IPS DF 6.9 (cell line): Measurements from ENCODE around the gene BTBD16.

ENCODE experiments used
- DNase-seq: peaks from one replicate; pipeline ENCODE4 v3.0.0-alpha.2; 2013; ENCODE audit warnings: low read depth, low spot score
- H3K27ac ChIP-seq: one replicate; pipeline ENCODE4 v1.5.1; 2013; ENCODE audit warnings: low read length, control low read depth
- H3K27me3 ChIP-seq: 2 replicates; pipeline ENCODE4 v1.6.1; 2013; ENCODE audit warnings: mild to moderate bottlenecking, low read length; ENCODE audit not compliant: control insufficient read depth, insufficient read depth
- H3K36me3 ChIP-seq: 2 replicates; pipeline ENCODE4 v1.6.1; 2013; ENCODE audit warnings: low read length; ENCODE audit not compliant: control insufficient read depth, insufficient read depth
- H3K4me1 ChIP-seq: 2 replicates; pipeline ENCODE4 v1.6.1; 2013; ENCODE audit warnings: low read length; ENCODE audit not compliant: control insufficient read depth, insufficient read depth
- H3K4me3 ChIP-seq: 2 replicates; pipeline ENCODE4 v1.5.1; 2013; ENCODE audit warnings: mild to moderate bottlenecking, low read length
- H3K9me3 ChIP-seq: 2 replicates; pipeline ENCODE4 v1.6.1; 2013; ENCODE audit warnings: low read length, inconsistent platforms; ENCODE audit not compliant: control insufficient read depth, insufficient read depth
- WGBS: extraction: QIAGEN DNeasy Blood & Tissue Kit; methylation state at CpG from one replicate; pipeline ENCODE4 v1.1.7; 2013; ENCODE audit warnings: mixed read lengths, missing lambda C conversion rate; ENCODE audit not compliant: insufficient read length, insufficient coverage; 5-methylcytosine and 5-hydroxymethylcytosine counted together

BTBD16 gene

GRCh38 chr10:122286867-122287266 is 15.8 kb downstream of the BTBD16 start:
- no CpG with 5 or more reads among the region's 7 CpGs for WGBS
- H3K27me3 ChIP-seq, result no peaks in the 10 kb centered on the region
- no peak overlapping the region for H3K27ac ChIP-seq
- no peak overlapping the region for H3K4me3 ChIP-seq
- DNase-seq, result no peak
- H3K9me3 ChIP-seq, result no peaks in the 10 kb centered on the region
- no peaks in the 10 kb centered on the region for H3K36me3 ChIP-seq
- peaks cover 6% of the 10 kb centered on the region for H3K4me1 ChIP-seq

- WGBS, result no CpG with 5 or more reads among the region's 5 CpGs
Observed at GRCh38 chr10:122287570-122287969, 16.5 kb downstream of the BTBD16 start.

GRCh38 chr10:122288262-122288661 is 17.2 kb downstream of the BTBD16 start:
- DNase-seq, result no peak
- Histone ChIP-seq H3K4me3 (no peak overlapping the region), H3K27me3 (no peaks in the 10 kb centered on the region), H3K36me3 (no peaks in the 10 kb centered on the region), H3K4me1 (no peaks in the 10 kb centered on the region; the same call in 1 of the 2 replicates), H3K27ac (no peak overlapping the region), H3K9me3 (no peaks in the 10 kb centered on the region)
- no CpG with 5 or more reads among the region's 6 CpGs for WGBS

More at GRCh38 chr10:122287570-122287969, 16.5 kb downstream of the BTBD16 start:
- no peak for DNase-seq
- no peaks in the 10 kb centered on the region for H3K9me3 ChIP-seq
- peaks cover 5% of the 10 kb centered on the region for H3K4me1 ChIP-seq
- no peaks in the 10 kb centered on the region for H3K27me3 ChIP-seq
- no peak overlapping the region for H3K27ac ChIP-seq
- no peak overlapping the region for H3K4me3 ChIP-seq
- no peaks in the 10 kb centered on the region for H3K36me3 ChIP-seq

GRCh38 chr10:122288917-122289316 is 17.8 kb downstream of the BTBD16 start:
- no peak overlapping the region for H3K27ac ChIP-seq
- no CpG with 5 or more reads among the region's 3 CpGs for WGBS
- H3K27me3 ChIP-seq, result no peaks in the 10 kb centered on the region
- no peaks in the 10 kb centered on the region for H3K36me3 ChIP-seq
- no peak overlapping the region for H3K4me3 ChIP-seq
- DNase-seq, result no peak
- H3K9me3 ChIP-seq, result no peaks in the 10 kb centered on the region
- H3K4me1 ChIP-seq, result no peaks in the 10 kb centered on the region; the same call in 1 of the 2 replicates

- WGBS, result no CpG with 5 or more reads among the region's 7 CpGs
- H3K4me1 ChIP-seq, result peaks cover 1% of the 10 kb centered on the region
- no peaks in the 10 kb centered on the region for H3K9me3 ChIP-seq
- H3K27me3 ChIP-seq, result no peaks in the 10 kb centered on the region
- H3K36me3 ChIP-seq, result no peaks in the 10 kb centered on the region
- H3K4me3 ChIP-seq, result no peak overlapping the region
- no peak overlapping the region for H3K27ac ChIP-seq
- DNase-seq, result no peak
Observed at GRCh38 chr10:122290334-122290733, 19.2 kb downstream of the BTBD16 start.

- H3K27me3 ChIP-seq, result no peaks in the 10 kb centered on the region
- H3K36me3 ChIP-seq, result no peaks in the 10 kb centered on the region
- H3K4me1 ChIP-seq, result peaks cover 1% of the 10 kb centered on the region
- DNase-seq, result no peak
- no CpG with 5 or more reads among the region's 13 CpGs for WGBS
- no peaks in the 10 kb centered on the region for H3K9me3 ChIP-seq
- no peak overlapping the region for H3K4me3 ChIP-seq
- no peak overlapping the region for H3K27ac ChIP-seq
Observed at GRCh38 chr10:122290833-122291532, 19.9 kb downstream of the BTBD16 start.

- no CpG with 5 or more reads among the region's 5 CpGs for WGBS
- no peak overlapping the region for H3K27ac ChIP-seq
- no peaks in the 10 kb centered on the region for H3K36me3 ChIP-seq
- no peaks in the 10 kb centered on the region for H3K27me3 ChIP-seq
- no peaks in the 10 kb centered on the region for H3K9me3 ChIP-seq
- no peak overlapping the region for H3K4me3 ChIP-seq
- peaks cover 1% of the 10 kb centered on the region for H3K4me1 ChIP-seq
- no peak for DNase-seq
Observed at GRCh38 chr10:122291739-122292138, 20.6 kb downstream of the BTBD16 start.

GRCh38 chr10:122292376-122292775 is 21.3 kb downstream of the BTBD16 start:
- H3K27me3 ChIP-seq, result no peaks in the 10 kb centered on the region
- no peaks in the 10 kb centered on the region for H3K9me3 ChIP-seq
- H3K4me3 ChIP-seq, result no peak overlapping the region
- no peaks in the 10 kb centered on the region for H3K36me3 ChIP-seq
- no CpG with 5 or more reads among the region's 3 CpGs for WGBS
- DNase-seq, result no peak
- peaks cover 1% of the 10 kb centered on the region for H3K4me1 ChIP-seq
- no peak overlapping the region for H3K27ac ChIP-seq

- H3K4me3 ChIP-seq, result no peak overlapping the region
- H3K9me3 ChIP-seq, result no peaks in the 10 kb centered on the region
- DNase-seq, result no peak
- no CpG with 5 or more reads among the region's 10 CpGs for WGBS
- peaks cover 1% of the 10 kb centered on the region for H3K4me1 ChIP-seq
- H3K27me3 ChIP-seq, result no peaks in the 10 kb centered on the region
- H3K27ac ChIP-seq, result no peak overlapping the region
- no peaks in the 10 kb centered on the region for H3K36me3 ChIP-seq
Observed at GRCh38 chr10:122293156-122293960, 22.3 kb downstream of the BTBD16 start.

GRCh38 chr10:122293961-122294380 is 22.9 kb downstream of the BTBD16 start:
- H3K4me1 ChIP-seq, result peaks cover 2% of the 10 kb centered on the region
- no CpG with 5 or more reads among the region's 4 CpGs for WGBS
- no peak overlapping the region for H3K27ac ChIP-seq

More at GRCh38 chr10:122293961-122294380, 22.9 kb downstream of the BTBD16 start:
- Histone ChIP-seq H3K27me3 (no peaks in the 10 kb centered on the region), H3K36me3 (no peaks in the 10 kb centered on the region), H3K9me3 (no peaks in the 10 kb centered on the region), H3K4me3 (no peak overlapping the region)
- DNase-seq, result no peak
